Upper lobe of left lung (tissue), 6 donors: ENCODE results near the gene RAD51AP1. TPM values are rescaled to one million over a fixed set of nuclear protein-coding genes. Genes with fewer than 3 reads are reported as not detected.

Experiments used
- ATAC-seq, 2 donors: fragments of 200-7000 bp; cut with Tn5 transposase; one replicate each; pipeline ENCODE4 v1.9.1; 2022; ENCODE audit warnings: mild to moderate bottlenecking in 2 of 2, moderate library complexity in 2 of 2; ENCODE audit not compliant: low FRiP score in 2 of 2
- DNase-seq, 2 donors: peaks; one replicate each; pipeline ENCODE4 v3.0.0-alpha.2; 2019 to 2020
- H3K27ac ChIP-seq, 4 donors: fragments of 200-600 bp; sonication (generic); one replicate each; pipeline ENCODE4 v1.5.1; 2016 to 2019
- H3K27me3 ChIP-seq, 4 donors: fragments of 200-600 bp; sonication (generic); one replicate each; pipeline ENCODE4 v1.5.1; 2017 to 2019
- H3K36me3 ChIP-seq, 4 donors: fragments of 200-600 bp; sonication (generic); one replicate each; pipeline ENCODE4 v1.5.1; 2016 to 2019
- H3K4me1 ChIP-seq, 4 donors: fragments of 200-600 bp; sonication (generic); one replicate each; pipeline ENCODE4 v1.5.1; 2018 to 2019
- H3K4me3 ChIP-seq, 4 donors: fragments of 200-600 bp; sonication (generic); one replicate each; pipeline ENCODE4 v1.5.1; 2017 to 2019; ENCODE audit warnings: mild to moderate bottlenecking in 2 of 4, moderate library complexity in 1 of 4
- H3K9me3 ChIP-seq, 4 donors: fragments of 200-600 bp; sonication (generic); one replicate each; pipeline ENCODE4 v1.5.1; 2018 to 2019
- CTCF ChIP-seq, 6 experiments: fragments of 450-650 bp in 4 of 6; fragments of 200-600 bp in 2 of 6; sonication (generic) in 2 of 6; IDR thresholded peaks; one replicate each; pipeline ENCODE4 v1.5.1; 2016 to 2019; ENCODE audit warnings: antibody characterized with exemption in 6 of 6
- EP300 ChIP-seq, 4 donors: sonication (generic); formaldehyde crosslinking; IDR thresholded peaks; one replicate each; pipeline ENCODE4 v1.5.1; 2017; ENCODE audit warnings: antibody characterized with exemption in 4 of 4, control low read depth in 2 of 4
- POLR2A ChIP-seq, 4 donors: fragments of 450-650 bp; IDR thresholded peaks; one replicate each; pipeline ENCODE4 v1.5.1; 2016 to 2017; ENCODE audit warnings: antibody characterized with exemption in 4 of 4, mild to moderate bottlenecking in 2 of 4
- POLR2AphosphoS5 ChIP-seq, 2 donors: sonication (generic); formaldehyde crosslinking; IDR thresholded peaks; one replicate each; pipeline ENCODE4 v1.5.1; 2017; ENCODE audit warnings: antibody characterized with exemption in 2 of 2
- WGBS, 2 donors: methylation state at CpG; one replicate each; pipeline ENCODE4 v1.1.5; 2017 to 2018; 5-methylcytosine and 5-hydroxymethylcytosine counted together
- total RNA-seq, 6 donors: library from RNA; depleted of rRNA in 4 of 6; stranded (reverse); fragments of >200 nt in 4 of 6; gene quantifications; one replicate each; pipeline versions ENCODE4 v1.1.0 to v1.2.1, GENCODE V29; 2016 to 2021
- donor health status: DM: no; HTN: no; CAD: no; lungs with moderate emphysema.
- donor health status: DM: no; HTN: yes; CAD: no; lungs with severe emphysema.

The RAD51AP1 gene
- total RNA-seq, 6 donors from 2014 or later: 1.0 to 5.0 (median 2.1) TPM

DNA sequence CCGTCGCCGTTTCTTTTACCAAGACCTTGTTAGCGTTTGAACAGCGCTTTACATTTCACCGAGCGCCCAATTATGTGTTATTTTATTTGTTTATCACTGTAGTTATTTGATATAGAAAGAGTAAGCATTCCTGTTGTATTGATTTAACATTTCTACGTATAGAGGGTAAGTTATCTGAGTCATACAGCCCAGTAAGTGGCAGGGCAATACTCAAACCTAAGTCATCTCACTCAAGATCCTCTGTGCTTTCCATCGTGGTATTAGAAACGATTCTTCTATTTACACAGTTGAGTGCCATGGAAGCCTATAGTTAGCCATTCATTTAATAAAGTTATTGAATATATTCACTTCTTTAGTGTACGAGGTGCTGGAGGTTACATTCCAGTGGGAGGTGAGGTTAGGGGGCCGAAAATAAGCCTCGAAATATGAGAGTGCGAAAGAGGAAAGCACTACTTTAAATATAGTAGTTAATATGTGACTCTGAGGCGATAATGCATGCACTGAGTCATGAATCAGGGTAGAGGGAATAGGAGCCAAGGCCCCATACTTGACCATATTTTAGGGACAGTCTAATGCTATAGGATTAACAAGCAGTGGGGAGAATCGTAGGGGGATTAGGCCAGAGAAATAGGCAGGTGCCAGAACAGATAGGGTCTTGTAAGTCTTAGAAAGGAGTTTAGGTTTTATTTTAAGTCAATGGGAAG lies 629 bp downstream of the RAD51AP1 start:
- Histone ChIP-seq H3K4me1 (peaks cover 15 to 21% (median 18%) of the 10 kb centered on the region in 4 donors), H3K27ac (peak overlapping the region in 1 of 4 donors; percentile 93), H3K27me3 (no peaks in the 10 kb centered on the region), H3K4me3 (peak overlapping the region; percentile 52 to 82 (median 76)), H3K36me3 (peaks cover 0 to 11% (median 1%) of the 10 kb centered on the region in 4 donors), H3K9me3 (no peaks in the 10 kb centered on the region)
- DNase-seq (no peak), ATAC-seq (no peak)
- TF ChIP-seq CTCF (IDR thresholded peaks at IDR 0.05) (no peak), EP300 (IDR thresholded peaks at IDR 0.05) (no peak), POLR2A (IDR thresholded peaks at IDR 0.05) (no peak), POLR2AphosphoS5 (IDR thresholded peaks at IDR 0.05) (no peak)
- WGBS, 2 donors: 11 to 12% methylated on average over 16 of the region's 16 CpGs

- DNase-seq (no peak), ATAC-seq (no peak)
- peaks cover 0 to 3% (median 0%) of the 10 kb centered on the region in 4 donors for H3K36me3 ChIP-seq
- TF ChIP-seq POLR2A (IDR thresholded peaks at IDR 0.05): no peak
- TF ChIP-seq EP300 (IDR thresholded peaks at IDR 0.05): no peak
- TF ChIP-seq POLR2AphosphoS5 (IDR thresholded peaks at IDR 0.05): no peak
- no peak for TF ChIP-seq CTCF (IDR thresholded peaks at IDR 0.05)
- H3K27me3 ChIP-seq: no peaks in the 10 kb centered on the region
- 80 to 91% methylated on average over 3 of the region's 3 CpGs for WGBS, 2 donors
- H3K4me1 ChIP-seq: peaks cover 15 to 21% (median 18%) of the 10 kb centered on the region in 4 donors
- H3K4me3 ChIP-seq: no peak overlapping the region
- no peaks in the 10 kb centered on the region for H3K9me3 ChIP-seq
- no peak overlapping the region for H3K27ac ChIP-seq
Observed at GRCh38 chr12:4540170-4540569, 1.5 kb downstream of the RAD51AP1 start.

DNA sequence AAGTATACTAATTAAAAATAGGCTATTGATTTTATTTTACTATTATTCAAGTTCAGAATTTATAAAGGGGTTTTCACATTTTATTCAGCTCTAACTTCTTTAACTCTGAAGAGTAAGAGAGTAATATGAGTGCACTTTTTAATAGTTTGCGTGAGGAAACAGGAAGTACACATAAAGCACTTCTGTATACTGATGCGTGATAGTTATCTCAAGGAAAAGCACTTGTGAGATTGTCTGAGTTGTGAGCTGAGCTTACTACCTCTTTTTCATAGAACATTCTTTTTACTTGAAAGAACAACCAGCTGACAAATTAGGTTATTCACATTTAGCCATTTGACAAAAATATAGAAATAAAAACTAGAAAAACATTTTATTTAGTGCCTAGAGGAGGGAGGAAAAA lies 1.9 kb downstream of the RAD51AP1 start:
- Histone ChIP-seq H3K27me3 (no peaks in the 10 kb centered on the region), H3K9me3 (no peaks in the 10 kb centered on the region), H3K4me1 (peaks cover 15 to 21% (median 18%) of the 10 kb centered on the region in 4 donors), H3K27ac (no peak overlapping the region), H3K36me3 (no peaks in the 10 kb centered on the region), H3K4me3 (no peak overlapping the region)
- no peak for DNase-seq
- no peak for ATAC-seq
- 27 to 38% methylated on average over 2 of the region's 2 CpGs for WGBS, 2 donors
- TF ChIP-seq POLR2A (IDR thresholded peaks at IDR 0.05) (no peak), POLR2AphosphoS5 (IDR thresholded peaks at IDR 0.05) (no peak), EP300 (IDR thresholded peaks at IDR 0.05) (no peak), CTCF (IDR thresholded peaks at IDR 0.05) (no peak)

DNA sequence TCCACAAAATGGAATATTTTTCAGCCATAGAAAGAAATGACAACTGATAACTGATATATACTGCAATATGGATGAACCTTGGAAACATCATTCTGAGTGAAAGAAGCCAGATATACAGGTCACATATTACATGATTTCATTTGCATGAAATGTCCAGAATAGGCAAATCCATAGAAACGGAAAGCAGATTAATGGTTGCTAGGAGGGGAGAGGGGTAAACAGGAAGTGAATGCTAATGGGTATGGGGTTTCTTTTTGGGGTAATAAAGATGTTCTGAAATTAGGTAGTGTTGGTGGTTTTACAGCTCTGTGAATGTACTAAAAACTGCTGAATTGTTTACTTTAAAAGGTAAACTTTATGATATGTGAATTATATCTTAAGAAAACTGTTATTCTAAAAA lies 6.5 kb downstream of the RAD51AP1 start:
- TF ChIP-seq POLR2A (IDR thresholded peaks at IDR 0.05): no peak
- DNase-seq (no peak), ATAC-seq (no peak)
- H3K27me3 ChIP-seq: no peaks in the 10 kb centered on the region
- H3K9me3 ChIP-seq: no peaks in the 10 kb centered on the region
- H3K4me1 ChIP-seq: no peaks in the 10 kb centered on the region
- no peak overlapping the region for H3K4me3 ChIP-seq
- H3K36me3 ChIP-seq: no peaks in the 10 kb centered on the region
- 86 to 90% methylated on average over 1 of the region's 1 CpG for WGBS, 2 donors
- H3K27ac ChIP-seq: no peak overlapping the region

- Histone ChIP-seq H3K4me3 (no peak overlapping the region), H3K9me3 (no peaks in the 10 kb centered on the region), H3K4me1 (no peaks in the 10 kb centered on the region), H3K27me3 (no peaks in the 10 kb centered on the region), H3K36me3 (no peaks in the 10 kb centered on the region), H3K27ac (no peak overlapping the region)
- TF ChIP-seq EP300 (IDR thresholded peaks at IDR 0.05) (no peak), CTCF (IDR thresholded peaks at IDR 0.05) (no peak), POLR2AphosphoS5 (IDR thresholded peaks at IDR 0.05) (no peak)
- 79 to 89% methylated on average over 1 of the region's 1 CpG for WGBS, 2 donors
- ATAC-seq: no peak
- no peak for DNase-seq
Observed at GRCh38 chr12:4552191-4552590, 13.5 kb downstream of the RAD51AP1 start.
